ENCODE measurements around the gene GPR171.

- TF ChIP-seq CTCF (conservative IDR thresholded peaks at IDR 0.05) = no peak
- TF ChIP-seq ZFX (IDR thresholded peaks at IDR 0.05) = no peak
These were observed 4.2 kb downstream of the GPR171 start for GRCh38 chr3:151198849-151199248.
